Omental fat pad (tissue), 4 donors: ENCODE data around the gene DNM1L. TPM values are rescaled to one million over a fixed set of nuclear protein-coding genes. Genes with fewer than 3 reads are reported as not detected.
"Not testable (repeated sequence)": the region's sequence is repeated elsewhere in the genome, so short reads cannot be mapped to it uniquely, and the experiment has no call there.

Experiments used
- ATAC-seq: fragments of 150-250 bp; one replicate; pipeline ENCODE4 v1.9.1; 2016; ENCODE audit warnings: mild to moderate bottlenecking, moderate library complexity; ENCODE audit not compliant: low FRiP score
- DNase-seq: peaks from one replicate; pipeline ENCODE4 v3.0.0-alpha.2; 2019; ENCODE audit warnings: low spot score
- total RNA-seq, 4 donors: library from RNA; depleted of rRNA; stranded (reverse); fragments of >200 nt; gene quantifications; one replicate each; pipeline ENCODE4 v1.1.0, GENCODE V29; 2016
- TF ChIP-seq, protein P1 (sequence below), 3 donors: fragments of 450-650 bp; IDR thresholded peaks; one replicate each; pipeline ENCODE4 v1.5.1; 2016 to 2017; ENCODE audit warnings: antibody characterized with exemption in 3 of 3, mild to moderate bottlenecking in 3 of 3, moderate library complexity in 2 of 3

DNM1L gene
- total RNA-seq, 4 donors from 2014 or later: 44.7 to 87.4 (median 59.8) TPM

DNA sequence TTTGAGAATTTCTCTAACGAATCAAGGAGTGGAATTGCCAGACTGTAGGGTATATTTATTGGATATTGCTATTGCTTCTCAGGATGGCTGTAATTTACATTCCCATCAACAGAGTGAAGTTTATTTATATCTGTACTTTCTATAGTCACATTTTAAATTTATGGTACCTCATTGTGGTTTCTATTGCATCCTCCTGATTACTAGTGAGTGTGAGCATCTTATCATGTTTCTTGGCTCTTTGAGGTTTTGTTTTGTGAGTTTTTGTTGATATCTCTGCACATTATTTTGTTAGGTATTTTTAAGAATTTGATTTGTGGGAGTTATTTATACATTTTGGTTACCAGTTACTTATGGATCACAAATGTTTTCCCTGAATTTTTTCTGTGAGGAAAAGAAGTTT is 13.9 kb downstream of the DNM1L start:
- TF ChIP-seq, protein P1, sequence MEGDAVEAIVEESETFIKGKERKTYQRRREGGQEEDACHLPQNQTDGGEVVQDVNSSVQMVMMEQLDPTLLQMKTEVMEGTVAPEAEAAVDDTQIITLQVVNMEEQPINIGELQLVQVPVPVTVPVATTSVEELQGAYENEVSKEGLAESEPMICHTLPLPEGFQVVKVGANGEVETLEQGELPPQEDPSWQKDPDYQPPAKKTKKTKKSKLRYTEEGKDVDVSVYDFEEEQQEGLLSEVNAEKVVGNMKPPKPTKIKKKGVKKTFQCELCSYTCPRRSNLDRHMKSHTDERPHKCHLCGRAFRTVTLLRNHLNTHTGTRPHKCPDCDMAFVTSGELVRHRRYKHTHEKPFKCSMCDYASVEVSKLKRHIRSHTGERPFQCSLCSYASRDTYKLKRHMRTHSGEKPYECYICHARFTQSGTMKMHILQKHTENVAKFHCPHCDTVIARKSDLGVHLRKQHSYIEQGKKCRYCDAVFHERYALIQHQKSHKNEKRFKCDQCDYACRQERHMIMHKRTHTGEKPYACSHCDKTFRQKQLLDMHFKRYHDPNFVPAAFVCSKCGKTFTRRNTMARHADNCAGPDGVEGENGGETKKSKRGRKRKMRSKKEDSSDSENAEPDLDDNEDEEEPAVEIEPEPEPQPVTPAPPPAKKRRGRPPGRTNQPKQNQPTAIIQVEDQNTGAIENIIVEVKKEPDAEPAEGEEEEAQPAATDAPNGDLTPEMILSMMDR (IDR thresholded peaks at IDR 0.05): no peak
- no peak for DNase-seq
- no peak for ATAC-seq

DNA sequence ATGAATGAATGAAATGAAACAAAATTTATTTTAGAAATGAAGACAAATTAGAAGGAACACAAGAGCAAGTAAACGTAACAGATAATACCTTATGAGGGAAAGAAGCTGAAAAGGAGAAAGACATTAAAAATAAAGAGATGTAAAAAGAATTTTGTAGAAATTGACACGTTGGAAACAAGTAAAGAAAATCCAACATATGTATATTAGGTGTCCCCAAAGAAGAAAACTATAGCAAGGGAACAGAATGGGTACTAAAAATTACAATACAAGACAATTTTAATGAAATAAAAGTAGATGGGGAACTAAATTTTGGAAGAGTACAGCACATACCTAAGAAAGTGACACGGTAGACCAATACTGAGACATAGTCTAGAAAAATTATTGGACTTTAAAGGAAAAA is 16.7 kb downstream of the DNM1L start:
- TF ChIP-seq, protein P1 (IDR thresholded peaks at IDR 0.05): no peak
- DNase-seq (no peak), ATAC-seq (no peak)

DNA sequence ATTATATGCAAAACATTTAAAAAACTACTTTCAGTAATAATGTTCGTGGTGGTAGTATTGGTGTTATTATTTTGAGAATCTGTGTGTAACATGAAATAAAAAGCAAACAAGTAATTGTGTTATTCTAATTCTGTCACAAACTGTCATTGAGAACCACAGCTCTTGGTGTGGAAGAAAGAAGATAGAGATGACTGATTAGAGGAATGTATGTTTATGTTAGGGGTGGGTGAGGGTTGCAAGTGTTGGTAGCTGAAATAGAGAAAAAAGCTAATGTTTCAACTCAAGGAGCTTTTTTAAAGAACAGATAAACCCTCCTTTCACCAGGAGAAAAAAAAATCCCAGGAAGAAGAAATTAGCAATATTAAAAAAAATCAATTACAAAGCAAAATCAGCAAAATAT is 18.3 kb downstream of the DNM1L start:
- TF ChIP-seq, protein P1 (IDR thresholded peaks at IDR 0.05): no peak
- ATAC-seq (no peak), DNase-seq (no peak)

DNA sequence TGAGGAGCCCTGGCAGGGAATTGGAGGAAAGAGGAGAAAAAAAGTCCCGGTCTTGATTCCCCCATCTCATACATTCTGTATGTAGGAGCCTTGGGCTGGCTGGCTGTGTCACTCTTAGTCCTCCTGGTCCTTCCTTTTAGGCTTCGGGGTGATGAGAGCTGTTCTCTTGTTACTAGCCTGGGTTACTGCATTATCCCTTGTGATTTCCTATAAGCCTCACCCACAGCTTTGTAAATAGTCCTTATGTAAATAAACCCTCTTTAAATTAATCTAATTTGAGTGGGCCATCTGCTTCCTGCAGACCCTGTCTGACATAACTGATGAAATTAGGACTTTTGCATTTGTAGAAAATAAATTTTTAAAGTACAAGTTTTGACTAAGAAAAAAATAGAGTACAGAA is 19.2 kb downstream of the DNM1L start:
- DNase-seq: no peak
- TF ChIP-seq, protein P1 (IDR thresholded peaks at IDR 0.05): no peak
- no peak for ATAC-seq

DNA sequence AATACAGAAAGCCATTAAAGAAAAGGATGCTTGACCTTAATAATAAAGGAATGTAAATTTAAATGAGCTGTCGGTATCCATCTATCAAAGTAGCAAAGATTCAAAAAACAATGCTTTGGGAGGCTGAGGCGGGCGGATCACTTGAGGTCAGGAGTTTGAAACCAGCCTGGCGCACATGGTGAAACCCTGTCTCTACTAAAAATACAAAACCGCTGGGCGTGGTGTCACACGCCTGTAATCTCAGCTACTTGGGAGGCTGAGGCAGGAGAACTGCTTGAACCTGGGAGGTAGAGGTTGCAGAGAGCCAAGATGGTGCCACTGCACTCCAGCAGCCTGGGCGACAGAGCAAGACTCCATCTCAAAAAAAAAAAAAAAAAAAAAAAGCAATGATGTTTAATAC is 20.3 kb downstream of the DNM1L start:
- DNase-seq, ATAC-seq: not testable (repeated sequence)

DNA sequence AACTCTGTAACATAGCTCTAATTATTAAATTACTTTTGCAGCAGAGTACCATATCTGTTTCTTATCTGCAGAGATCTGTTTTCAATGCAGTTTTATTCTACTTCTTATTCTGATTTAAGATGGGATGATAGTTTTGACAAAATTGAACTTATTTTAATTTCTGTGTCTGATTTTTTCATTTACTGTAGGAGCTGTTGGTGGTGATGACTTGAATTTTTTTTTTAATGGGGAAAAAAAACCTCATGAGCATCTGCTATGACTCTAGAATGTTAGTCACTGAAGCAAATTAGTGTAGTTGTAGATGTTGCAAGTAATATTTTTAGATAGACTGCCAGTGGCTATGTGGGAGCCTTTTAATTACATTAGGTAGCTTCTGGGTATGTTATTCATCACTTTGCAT is 23.4 kb downstream of the DNM1L start:
- ATAC-seq (no peak), DNase-seq (no peak)
- TF ChIP-seq, protein P1 (IDR thresholded peaks at IDR 0.05): no peak

DNA sequence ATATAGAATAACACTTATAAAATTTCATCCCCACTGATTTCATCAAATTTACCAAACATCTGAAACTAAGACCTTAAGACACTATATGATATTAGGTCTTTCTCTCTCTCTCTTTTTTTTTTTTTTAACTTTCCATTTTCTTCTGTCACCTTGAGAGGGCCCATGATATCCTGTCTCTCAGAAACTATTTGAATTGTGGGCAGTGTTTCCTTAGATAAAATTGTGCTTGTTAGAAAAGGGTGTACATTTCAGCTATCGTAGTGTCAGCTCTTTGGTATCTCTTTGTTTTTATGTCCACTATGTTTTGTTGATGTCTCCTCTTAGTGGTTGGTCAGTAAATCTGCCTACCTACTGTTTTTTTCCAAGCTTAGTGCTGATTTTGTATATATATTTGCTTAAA is 23.8 kb downstream of the DNM1L start:
- TF ChIP-seq, protein P1 (IDR thresholded peaks at IDR 0.05): no peak
- DNase-seq: no peak

DNA sequence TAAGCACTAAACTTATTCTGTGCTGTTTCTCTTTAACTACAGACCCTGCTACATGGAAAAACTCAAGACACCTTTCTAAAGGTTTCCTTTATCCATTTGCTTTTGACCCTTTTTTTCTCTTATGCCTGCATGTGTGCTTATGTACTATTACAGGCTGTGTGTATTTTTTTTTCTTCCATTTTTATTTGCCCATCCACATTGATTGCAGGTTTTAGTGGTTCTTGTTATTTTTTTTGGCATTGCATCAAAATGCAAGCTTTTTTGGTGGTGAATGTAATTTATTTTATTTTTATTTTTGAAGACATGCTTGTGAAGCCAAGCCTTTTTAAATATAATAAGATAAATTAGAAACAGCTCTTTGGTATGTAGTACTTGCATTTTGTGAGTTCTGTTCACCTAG is 26.7 kb downstream of the DNM1L start:
- DNase-seq (no peak), ATAC-seq (no peak)
- TF ChIP-seq, protein P1 (IDR thresholded peaks at IDR 0.05): no peak

More for the DNA sequence above, 23.8 kb downstream of the DNM1L start:
- ATAC-seq: no peak
